GM20000 (cell line): ENCODE results near the gene GATA2.

Experiments
- DNase-seq: peaks from one replicate; pipeline ENCODE4 v3.0.0; 2012; ENCODE audit warnings: low spot score
- TF ChIP-seq, protein P1 (sequence below): IDR thresholded peaks from 2 replicates; pipeline ENCODE4 v1.5.1; 2012; ENCODE audit warnings: mild to moderate bottlenecking, control low read depth; ENCODE audit errors: extremely low read depth, missing control alignments

GATA2 gene

GRCh38 chr3:128462931-128463330 is 30.1 kb downstream of the GATA2 start:
- DNase-seq: no peak
- TF ChIP-seq, protein P1, sequence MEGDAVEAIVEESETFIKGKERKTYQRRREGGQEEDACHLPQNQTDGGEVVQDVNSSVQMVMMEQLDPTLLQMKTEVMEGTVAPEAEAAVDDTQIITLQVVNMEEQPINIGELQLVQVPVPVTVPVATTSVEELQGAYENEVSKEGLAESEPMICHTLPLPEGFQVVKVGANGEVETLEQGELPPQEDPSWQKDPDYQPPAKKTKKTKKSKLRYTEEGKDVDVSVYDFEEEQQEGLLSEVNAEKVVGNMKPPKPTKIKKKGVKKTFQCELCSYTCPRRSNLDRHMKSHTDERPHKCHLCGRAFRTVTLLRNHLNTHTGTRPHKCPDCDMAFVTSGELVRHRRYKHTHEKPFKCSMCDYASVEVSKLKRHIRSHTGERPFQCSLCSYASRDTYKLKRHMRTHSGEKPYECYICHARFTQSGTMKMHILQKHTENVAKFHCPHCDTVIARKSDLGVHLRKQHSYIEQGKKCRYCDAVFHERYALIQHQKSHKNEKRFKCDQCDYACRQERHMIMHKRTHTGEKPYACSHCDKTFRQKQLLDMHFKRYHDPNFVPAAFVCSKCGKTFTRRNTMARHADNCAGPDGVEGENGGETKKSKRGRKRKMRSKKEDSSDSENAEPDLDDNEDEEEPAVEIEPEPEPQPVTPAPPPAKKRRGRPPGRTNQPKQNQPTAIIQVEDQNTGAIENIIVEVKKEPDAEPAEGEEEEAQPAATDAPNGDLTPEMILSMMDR: no peak

- TF ChIP-seq, protein P1: no peak
- DNase-seq: no peak
Measured at GRCh38 chr3:128462341-128462910, 30.6 kb downstream of the GATA2 start.

DNA sequence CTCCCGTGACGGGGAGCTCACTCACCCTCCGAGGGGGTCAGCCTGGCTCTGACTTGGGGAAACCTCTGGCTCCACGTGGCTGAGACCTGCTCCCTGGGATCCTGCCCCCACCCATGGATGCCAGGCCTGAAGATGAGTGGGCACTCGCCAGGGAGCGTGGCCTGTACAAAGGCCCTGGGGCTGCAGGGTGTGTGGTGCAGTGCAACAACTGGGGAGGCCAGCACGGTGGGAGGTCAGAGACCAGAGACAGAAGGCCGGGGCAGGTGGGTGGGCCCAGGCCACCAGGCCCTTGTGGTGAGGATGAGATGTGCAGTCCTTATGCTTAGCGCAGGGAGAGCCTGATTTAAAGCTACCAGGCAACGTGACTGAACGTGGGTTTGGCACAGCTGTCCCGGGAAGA is 31.3 kb downstream of the GATA2 start:
- no peak for DNase-seq

DNA sequence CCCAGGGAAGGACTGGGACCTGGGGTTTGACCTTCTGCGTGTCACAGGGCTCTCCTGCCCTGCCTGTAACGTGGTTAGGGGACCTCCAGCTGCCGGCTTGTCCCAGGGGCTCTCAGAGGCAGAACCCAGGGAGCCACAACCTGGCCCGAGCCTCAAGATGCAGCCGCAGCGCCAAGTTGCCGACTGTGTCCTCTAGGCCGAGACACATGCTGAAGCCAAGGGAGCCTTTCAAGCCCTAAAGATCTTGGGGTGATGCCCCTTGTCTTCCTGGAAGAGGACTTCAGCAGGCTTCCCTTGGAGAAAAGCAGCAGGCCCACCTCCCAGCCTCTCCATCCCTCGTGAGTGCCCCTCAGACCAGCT is 33.6 kb downstream of the GATA2 start:
- DNase-seq: no peak
- TF ChIP-seq, protein P1: no peak

More for the DNA sequence above, 31.3 kb downstream of the GATA2 start:
- TF ChIP-seq, protein P1: no peak

- TF ChIP-seq, protein P1: no peak
- DNase-seq: no peak
Measured at GRCh38 chr3:128458746-128459460, 34.1 kb downstream of the GATA2 start.

GRCh38 chr3:128457937-128458336 is 35.1 kb downstream of the GATA2 start:
- TF ChIP-seq, protein P1: no peak
- DNase-seq: no peak

DNA sequence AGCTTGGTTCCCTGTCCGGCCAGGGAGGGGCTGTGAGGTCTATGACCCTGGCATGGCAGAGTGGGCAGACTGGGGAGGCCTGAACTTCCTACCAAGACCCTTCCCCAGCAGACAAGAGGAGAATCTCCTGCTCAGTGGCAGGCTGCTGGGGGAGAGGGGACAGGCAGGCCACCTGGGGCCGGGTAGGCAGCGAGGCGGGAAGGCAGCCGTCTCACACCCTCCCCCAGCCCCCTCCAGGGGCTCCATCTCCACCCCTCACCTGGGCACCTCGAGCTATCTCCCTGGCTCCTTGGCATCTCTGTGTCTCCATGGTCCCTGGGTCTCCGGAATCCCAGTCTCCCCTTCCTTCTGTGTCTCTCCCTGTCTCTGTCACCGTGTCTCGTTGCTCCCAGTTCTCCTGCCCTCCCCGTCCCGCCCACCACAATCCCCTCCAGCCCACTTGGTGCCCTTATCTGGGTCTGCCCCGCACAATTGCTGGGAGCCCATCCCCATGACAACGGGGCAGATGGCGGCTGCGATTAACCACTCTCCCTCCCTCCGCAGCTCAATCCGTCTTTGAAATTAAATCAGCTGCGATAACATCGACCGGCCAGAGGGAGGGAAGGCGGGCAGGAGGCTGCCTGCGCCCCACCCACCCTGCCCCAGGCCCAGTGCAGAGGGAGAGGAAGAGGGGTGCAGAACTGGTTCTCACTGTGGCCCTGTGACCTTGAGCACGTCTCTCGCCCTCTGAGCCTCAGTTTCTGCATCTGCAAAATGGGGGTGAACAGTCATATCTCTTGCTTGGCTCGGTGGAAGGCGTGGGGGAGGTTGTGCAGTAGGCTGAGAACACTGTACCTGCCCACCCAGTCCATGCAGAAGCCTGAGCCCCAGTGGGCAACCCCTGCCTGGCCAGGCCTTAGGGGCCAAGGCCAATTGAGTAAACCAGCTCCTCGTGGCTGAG is 36.0 kb downstream of the GATA2 start:
- no peak for DNase-seq
- TF ChIP-seq, protein P1: no peak
